Vagina (tissue), 2 donors: Measurements from ENCODE around the gene TMPRSS3.

Source experiments
- CTCF ChIP-seq, 3 experiments: fragments of 450-650 bp in 2 of 3; fragments of 200-600 bp in 1 of 3; sonication (generic) in 1 of 3; IDR thresholded peaks; one replicate each; pipeline ENCODE4 v1.5.1; 2017 to 2019; ENCODE audit warnings: antibody characterized with exemption in 3 of 3, mild to moderate bottlenecking in 2 of 3, moderate library complexity in 2 of 3
- POLR2AphosphoS5 ChIP-seq, 2 donors: sonication (generic); formaldehyde crosslinking; IDR thresholded peaks; one replicate each; pipeline ENCODE4 v1.9.0; 2017; ENCODE audit warnings: antibody characterized with exemption in 2 of 2, mild to moderate bottlenecking in 2 of 2, low read depth in 1 of 2; ENCODE audit not compliant: insufficient read depth in 1 of 2

- TF ChIP-seq CTCF (IDR thresholded peaks at IDR 0.05) = no peak
- TF ChIP-seq POLR2AphosphoS5 (IDR thresholded peaks at IDR 0.05; ENCODE audit: insufficient read depth in 1 of 2, low read depth in 1 of 2) = no peak
These were observed 48.8 kb downstream of the TMPRSS3 start for GRCh38 chr21:42346866-42347600.
